Fibroblast of skin of scalp (primary cell): Measurements from ENCODE around the gene NCKIPSD. TPM values are rescaled to one million over a fixed set of nuclear protein-coding genes. Genes with fewer than 3 reads are reported as not detected.
"Not testable (repeated sequence)": the region's sequence is repeated elsewhere in the genome, so short reads cannot be mapped to it uniquely, and the experiment has no call there.

ENCODE experiments used
- DNase-seq: peaks from one replicate; pipeline ENCODE4 v3.0.0-alpha.2; 2013
- polyA plus RNA-seq, 2 experiments: library from polyadenylated mRNA; unstranded; fragments of 120-200 nt; gene quantifications; one replicate each; pipeline ENCODE4 v1.2.1, GENCODE V29; 2013; ENCODE audit not compliant: insufficient read length in 2 of 2

NCKIPSD gene
- polyA plus RNA-seq (2013, experiment 1 of 2; ENCODE audit: insufficient read length), result 17.3 TPM
- 14.0 TPM for polyA plus RNA-seq (2013, experiment 2 of 2; ENCODE audit: insufficient read length)

GRCh38 chr3:48685603-48686511 lies at the start of gene NCKIPSD:
TSS of gene NCKIPSD (minus strand) at chr3:48685915. CDS start at chr3:48685807, 108 bp downstream.
- DNase-seq, result peak; percentile 82

- DNase-seq, result peak; percentile 22
These were observed 49.5 kb upstream of the NCKIPSD start for GRCh38 chr3:48735075-48735767.

DNA sequence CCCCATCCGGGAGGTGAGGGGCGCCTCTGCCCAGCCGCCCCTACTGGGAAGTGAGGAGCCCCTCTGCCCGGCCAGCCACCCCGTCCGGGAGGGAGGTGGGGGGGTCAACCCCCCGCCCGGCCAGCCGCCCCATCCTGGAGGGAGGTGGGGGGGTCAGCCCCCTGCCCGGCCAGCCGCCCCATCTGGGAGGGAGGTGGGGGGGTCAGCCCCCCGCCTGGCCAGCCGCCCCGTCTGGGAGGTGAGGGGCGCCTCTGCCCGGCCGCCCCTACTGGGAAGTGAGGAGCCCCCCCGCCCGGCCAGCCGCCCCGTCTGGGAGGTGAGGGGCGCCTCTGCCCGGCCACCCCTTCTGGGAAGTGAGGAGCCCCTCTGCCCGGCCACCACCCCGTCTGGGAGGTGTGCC lies 48.8 kb upstream of the NCKIPSD start:
- DNase-seq, result not testable (repeated sequence)

GRCh38 chr3:48733752-48734518 lies 48.2 kb upstream of the NCKIPSD start:
- DNase-seq, result not testable (repeated sequence)

DNA sequence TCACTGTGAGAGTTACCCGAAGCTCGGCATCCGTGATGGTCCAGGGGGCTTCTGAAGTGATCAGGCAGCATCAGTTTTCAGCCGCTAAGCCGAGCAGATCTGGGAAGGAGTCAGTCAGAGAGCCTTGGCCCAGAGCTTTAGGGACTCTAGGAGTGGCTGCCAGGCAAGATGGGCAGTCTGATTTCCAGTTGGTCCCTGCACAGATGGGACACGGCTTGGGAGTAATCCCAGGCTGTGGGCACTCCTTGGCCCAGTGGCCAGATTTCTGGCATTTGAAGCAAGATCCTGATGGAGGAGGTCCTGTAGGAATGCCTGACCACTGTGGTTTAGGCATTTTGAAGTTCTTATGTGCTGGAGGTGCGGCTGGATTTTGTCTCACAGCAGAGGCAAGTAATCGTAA lies 41.8 kb upstream of the NCKIPSD start:
- no peak for DNase-seq

DNA sequence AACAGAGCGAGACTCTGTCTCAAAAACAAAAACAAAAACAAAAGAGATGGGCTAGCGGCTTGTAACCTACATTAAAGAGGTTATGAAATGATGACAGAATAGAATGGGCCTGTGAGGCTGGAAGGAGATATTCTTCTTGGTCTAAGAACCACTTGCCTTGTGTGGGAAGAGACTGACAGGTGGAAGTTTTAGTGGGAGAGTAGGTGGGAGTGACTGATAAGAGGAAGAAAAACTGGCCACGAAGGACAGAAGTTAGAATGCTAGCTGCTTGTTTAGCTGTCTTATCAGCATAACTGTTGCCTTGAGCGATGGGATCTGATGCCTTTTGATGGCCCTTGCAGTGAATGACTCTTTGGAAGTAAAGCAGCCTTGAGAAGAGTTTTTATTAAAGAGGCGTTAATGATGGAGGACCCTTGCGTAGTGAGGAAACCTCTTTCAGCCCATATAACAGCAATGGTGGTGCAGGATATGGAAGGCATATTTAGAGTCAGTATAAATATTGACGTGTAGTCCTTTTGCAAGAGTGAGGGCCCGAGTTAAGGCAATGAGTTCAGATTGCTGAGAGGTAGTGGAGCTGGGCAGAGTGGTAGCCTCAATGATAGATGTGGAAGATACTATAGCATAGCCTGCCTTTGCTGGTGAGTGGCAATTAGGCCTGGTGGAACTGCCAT lies 39.6 kb upstream of the NCKIPSD start:
- not testable (repeated sequence) for DNase-seq

DNA sequence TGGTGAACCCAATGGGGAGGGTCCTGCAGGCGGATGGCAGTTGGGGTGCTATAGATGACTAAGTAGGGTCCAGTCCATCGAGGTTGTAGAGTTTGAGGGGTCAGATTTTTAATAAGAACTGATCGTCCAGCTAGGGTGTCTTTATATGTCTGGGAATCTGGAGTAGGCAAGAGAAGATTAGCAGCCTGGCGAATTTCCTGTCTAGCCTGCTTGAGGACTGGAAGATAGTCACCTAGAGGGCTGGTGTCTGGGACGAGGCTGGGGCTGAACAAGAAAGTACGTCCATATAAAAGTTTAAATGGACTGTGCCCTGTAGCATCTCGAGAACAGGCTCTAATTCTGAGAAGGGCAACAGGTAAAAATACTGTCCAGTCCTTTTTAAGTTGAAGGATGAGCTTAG lies 38.0 kb upstream of the NCKIPSD start:
- DNase-seq, result no peak

- DNase-seq, result not testable (repeated sequence)
These were observed 37.6 kb upstream of the NCKIPSD start for GRCh38 chr3:48723293-48723692.

- peak; percentile 98 for DNase-seq
These were observed 31.4 kb upstream of the NCKIPSD start, which contains the start of gene IP6K2 for GRCh38 chr3:48716982-48717746. TSS of gene IP6K2 (minus strand) at chr3:48717221. CDS start at chr3:48695291, 21,930 bp downstream.

DNA sequence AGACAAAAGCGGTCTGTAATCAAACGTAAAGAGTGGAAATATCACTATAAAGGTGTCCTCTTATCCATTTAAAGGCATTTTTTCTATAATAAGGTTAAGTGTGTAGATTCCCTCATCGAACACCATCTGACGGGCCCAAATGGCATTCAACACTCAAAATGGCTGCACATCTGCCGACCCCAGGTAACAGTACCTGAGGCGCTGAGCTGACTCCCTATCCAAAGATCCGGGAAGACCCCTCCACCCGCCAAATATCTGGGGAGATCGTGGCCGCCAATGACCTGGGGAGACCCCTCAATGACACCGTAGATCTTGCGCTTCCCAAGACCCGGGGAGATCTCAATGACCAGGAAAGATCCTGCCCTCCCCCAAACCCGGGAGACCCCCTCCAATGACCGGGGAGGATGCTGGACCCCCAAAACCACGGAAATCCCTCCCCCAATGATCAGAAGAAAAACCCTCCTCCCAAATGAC lies 30.8 kb upstream of the NCKIPSD start:
- DNase-seq, result no peak

DNA sequence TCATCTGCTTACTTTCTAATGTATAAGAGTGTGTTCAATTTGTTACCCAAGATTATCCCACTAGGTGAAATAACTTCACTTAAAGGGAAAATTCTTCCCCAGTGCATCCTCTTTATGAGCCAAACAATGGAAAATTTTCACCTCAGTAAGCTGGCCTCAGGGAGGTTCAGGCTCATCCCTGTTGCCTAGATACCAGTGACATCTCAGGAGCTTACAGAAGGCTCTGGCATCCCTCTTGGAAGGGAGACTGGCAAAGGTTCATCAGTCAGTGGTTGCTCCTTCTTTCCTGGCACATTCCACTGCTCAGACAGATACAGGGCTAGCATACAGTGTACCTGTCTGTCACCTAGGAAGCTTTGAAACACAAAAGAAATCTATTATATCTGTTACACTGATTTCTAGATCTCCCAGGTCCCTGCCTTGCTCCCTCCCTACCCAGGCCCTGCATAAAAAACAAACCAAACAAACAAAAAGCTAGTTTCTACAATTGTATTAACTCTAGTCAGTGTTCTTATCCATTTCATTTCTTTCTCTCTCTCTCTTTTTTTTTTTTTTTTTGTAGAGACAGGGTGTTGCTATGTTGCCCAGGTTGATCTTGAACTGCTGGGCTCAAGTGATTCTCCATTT lies 29.6 kb upstream of the NCKIPSD start:
- no peak for DNase-seq

- no peak for DNase-seq
These were observed 26.0 kb upstream of the NCKIPSD start for GRCh38 chr3:48711727-48712126.

GRCh38 chr3:48709051-48709461 lies 23.3 kb upstream of the NCKIPSD start:
- no peak for DNase-seq

- peak; percentile 27 for DNase-seq
These were observed 22.8 kb upstream of the NCKIPSD start for GRCh38 chr3:48708481-48708889.

GRCh38 chr3:48707157-48707556 lies 21.4 kb upstream of the NCKIPSD start:
- no peak for DNase-seq

- DNase-seq, result no peak
These were observed 16.7 kb upstream of the NCKIPSD start for GRCh38 chr3:48702320-48702920.

DNA sequence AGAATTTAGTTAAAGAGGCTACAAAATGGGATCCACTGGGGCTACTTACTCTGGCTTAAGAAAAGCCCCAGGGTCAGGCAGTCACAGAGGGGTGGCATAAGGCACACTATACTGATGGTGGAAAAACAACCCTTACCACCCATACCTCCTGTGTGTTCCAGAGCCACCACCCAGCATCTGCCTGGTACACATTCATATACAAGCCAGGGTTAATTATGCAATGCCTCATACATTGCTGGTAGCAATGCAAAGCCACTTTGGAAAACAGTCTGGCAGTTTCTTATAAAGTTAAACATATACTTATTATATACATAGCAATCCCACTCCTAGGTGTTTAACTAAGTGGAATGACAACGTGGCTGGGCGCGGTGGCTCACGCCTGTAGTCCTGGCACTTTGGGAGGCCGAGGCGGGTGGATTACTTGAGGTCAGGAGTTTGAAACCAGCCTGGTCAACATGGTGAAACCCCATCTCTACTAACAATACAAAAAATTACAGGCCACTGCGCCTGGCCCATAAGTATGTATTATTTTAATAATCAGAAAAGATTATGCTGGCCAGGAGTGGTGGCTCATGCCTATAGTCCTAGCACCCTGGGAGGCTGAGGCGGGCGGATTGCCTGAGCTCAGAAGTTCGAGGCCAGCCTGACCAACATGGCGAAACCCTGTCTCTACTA lies 15.2 kb upstream of the NCKIPSD start:
- no peak for DNase-seq

DNA sequence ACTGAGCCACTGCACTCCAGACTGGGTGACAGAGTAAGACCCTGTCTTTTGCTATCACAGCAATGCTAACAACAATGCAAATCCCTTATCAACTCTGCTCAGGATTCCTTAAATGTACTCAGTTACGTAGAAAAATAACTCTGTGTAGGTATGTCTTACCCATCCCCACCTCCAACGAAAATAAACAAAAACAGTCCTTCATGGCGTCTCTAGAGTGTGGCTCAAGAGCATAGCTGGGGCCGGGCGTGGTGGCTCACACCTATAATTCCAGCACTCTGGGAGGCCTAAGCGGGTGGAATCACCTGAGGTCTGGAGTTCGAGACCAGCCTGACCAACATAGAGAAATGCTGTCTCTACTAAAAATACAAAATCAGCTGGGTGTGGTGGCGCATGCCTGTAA lies 13.2 kb upstream of the NCKIPSD start:
- DNase-seq, result no peak

DNA sequence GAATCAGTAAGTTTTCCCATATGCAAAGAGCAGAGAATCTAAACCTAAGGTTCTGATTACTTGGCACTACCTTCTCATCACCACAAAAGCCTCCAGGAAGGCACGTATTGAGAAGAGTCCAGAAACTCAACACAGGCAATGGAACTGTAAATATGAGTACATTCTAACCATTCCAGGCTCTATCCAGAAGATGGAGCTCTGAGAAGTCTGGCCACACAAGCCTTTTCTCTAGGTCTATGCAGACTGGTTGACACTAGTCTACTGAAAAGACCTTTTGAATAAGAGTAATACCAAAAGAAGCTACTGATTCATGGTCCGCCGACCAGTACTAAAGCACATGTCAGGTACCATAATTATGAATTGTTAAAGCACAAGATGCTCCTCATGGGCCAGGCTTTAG lies 12.2 kb upstream of the NCKIPSD start:
- no peak for DNase-seq

DNA sequence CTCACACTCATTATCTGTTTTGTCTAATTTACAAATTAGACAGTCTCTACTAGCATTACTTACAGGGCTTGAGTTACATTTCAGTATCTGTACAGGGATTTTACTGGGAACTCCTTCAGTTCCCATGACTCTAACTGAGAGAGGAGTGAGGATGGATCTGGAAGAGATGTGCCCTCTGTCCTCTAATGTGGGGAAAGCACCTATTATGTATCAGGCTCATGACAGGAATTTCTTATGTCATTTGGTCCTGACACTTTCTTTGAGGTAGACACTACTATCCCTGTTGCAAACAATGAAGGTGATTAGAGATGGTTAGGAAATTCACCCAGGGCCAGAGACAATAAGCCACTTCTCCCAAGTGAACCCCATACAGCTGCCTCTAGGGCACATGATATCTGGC lies 10.9 kb upstream of the NCKIPSD start:
- DNase-seq, result no peak
